GM18868 (cell line): ENCODE results near the gene SPTBN1.
"Not testable (repeated sequence)": the region's sequence is repeated elsewhere in the genome, so short reads cannot be mapped to it uniquely, and the experiment has no call there.

ENCODE experiments used
- ATAC-seq: cut with Tn5 transposase; IDR thresholded peaks from one replicate; pipeline ENCODE4 v1.9.1; 2021; ENCODE audit warnings: mild to moderate bottlenecking, moderate library complexity; ENCODE audit not compliant: unreplicated experiment

Gene SPTBN1

GRCh38 chr2:54524226-54524991 is 68.3 kb downstream of the SPTBN1 start:
- peak; percentile 80 for ATAC-seq

- ATAC-seq, result no peak
These were observed 69.2 kb downstream of the SPTBN1 start for GRCh38 chr2:54525321-54525720.

GRCh38 chr2:54526226-54526879 is 70.2 kb downstream of the SPTBN1 start:
- ATAC-seq, result no peak

- no peak for ATAC-seq
These were observed 72.3 kb downstream of the SPTBN1 start for GRCh38 chr2:54528311-54528955.

GRCh38 chr2:54529518-54529917 is 73.4 kb downstream of the SPTBN1 start:
- not testable (repeated sequence) for ATAC-seq

- ATAC-seq, result peak; percentile 76
These were observed 73.8 kb downstream of the SPTBN1 start for GRCh38 chr2:54529935-54530334.

- no peak for ATAC-seq
These were observed 75.4 kb downstream of the SPTBN1 start for GRCh38 chr2:54531558-54531957.

- no peak for ATAC-seq
These were observed 78.1 kb downstream of the SPTBN1 start for GRCh38 chr2:54534221-54534620.

- no peak for ATAC-seq
These were observed 78.5 kb downstream of the SPTBN1 start for GRCh38 chr2:54534625-54535024.

GRCh38 chr2:54535599-54536195 is 79.6 kb downstream of the SPTBN1 start:
- no peak for ATAC-seq

GRCh38 chr2:54536720-54537119 is 80.6 kb downstream of the SPTBN1 start:
- no peak for ATAC-seq

GRCh38 chr2:54538537-54538936 is 82.4 kb downstream of the SPTBN1 start:
- ATAC-seq, result no peak

- no peak for ATAC-seq
These were observed 83.6 kb downstream of the SPTBN1 start for GRCh38 chr2:54539683-54540082.

GRCh38 chr2:54540194-54540593 is 84.1 kb downstream of the SPTBN1 start:
- ATAC-seq, result no peak

GRCh38 chr2:54541995-54542394 is 85.9 kb downstream of the SPTBN1 start:
- no peak for ATAC-seq

GRCh38 chr2:54543733-54544396 is 87.7 kb downstream of the SPTBN1 start:
- no peak for ATAC-seq

GRCh38 chr2:54545702-54546450 is 89.7 kb downstream of the SPTBN1 start:
- ATAC-seq, result no peak

- ATAC-seq, result no peak
These were observed 90.4 kb downstream of the SPTBN1 start for GRCh38 chr2:54546518-54546917.

GRCh38 chr2:54546923-54547720 is 91.0 kb downstream of the SPTBN1 start:
- peak; percentile 53 for ATAC-seq
